ENCODE results near the gene HES7.

- TF ChIP-seq POLR2A (IDR thresholded peaks at IDR 0.05; ENCODE audit: low read depth, low read length) (no peak), TAF1 (IDR thresholded peaks at IDR 0.05; ENCODE audit: borderline replicate concordance, low read depth, low read length) (no peak)
Observed at GRCh38 chr17:8160741-8161221, 36.9 kb upstream of the HES7 start.
